Kidney capillary endothelial cell (primary cell): ENCODE measurements around the gene SDR39U1.

ENCODE experiments used
- DNase-seq: peaks from one replicate; pipeline ENCODE4 v3.0.0-alpha.2; 2018; ENCODE audit warnings: low spot score

Gene SDR39U1

GRCh38 chr14:24429395-24430142 is 13.0 kb downstream of the SDR39U1 start, which contains the start of the genes CBLN3 and KHNYN:
Gene CBLN3 (minus strand): TSS chr14:24429668. CDS start chr14:24429054, 614 bp downstream.
Gene KHNYN (plus strand): TSS chr14:24429954. CDS start chr14:24430731, 777 bp downstream.
- DNase-seq = peak; percentile 85

- no peak for DNase-seq
Measured at GRCh38 chr14:24428628-24429394, 13.8 kb downstream of the SDR39U1 start.

- DNase-seq = no peak
Measured at GRCh38 chr14:24427537-24428508, 14.8 kb downstream of the SDR39U1 start.

- no peak for DNase-seq
Measured at GRCh38 chr14:24426912-24427536, 15.6 kb downstream of the SDR39U1 start.

- no peak for DNase-seq
Measured at GRCh38 chr14:24426150-24426911, 16.2 kb downstream of the SDR39U1 start.

GRCh38 chr14:24425704-24426103 is 16.9 kb downstream of the SDR39U1 start:
- peak; percentile 85 for DNase-seq

- no peak for DNase-seq
Measured at GRCh38 chr14:24422694-24423601, 19.6 kb downstream of the SDR39U1 start.

- no peak for DNase-seq
Measured at GRCh38 chr14:24422261-24422660, 20.3 kb downstream of the SDR39U1 start.

- peak; percentile 64 for DNase-seq
Measured at GRCh38 chr14:24418492-24418873, 24.1 kb downstream of the SDR39U1 start.

- no peak for DNase-seq
Measured at GRCh38 chr14:24417832-24418491, 24.6 kb downstream of the SDR39U1 start.

GRCh38 chr14:24416932-24417619 is 25.5 kb downstream of the SDR39U1 start:
- no peak for DNase-seq

- no peak for DNase-seq
Measured at GRCh38 chr14:24416254-24416931, 26.2 kb downstream of the SDR39U1 start.

GRCh38 chr14:24415421-24416253 is 26.9 kb downstream of the SDR39U1 start:
- no peak for DNase-seq

GRCh38 chr14:24414732-24415420 is 27.7 kb downstream of the SDR39U1 start:
- no peak for DNase-seq

GRCh38 chr14:24414077-24414476 is 28.5 kb downstream of the SDR39U1 start:
- DNase-seq = no peak
